Middle frontal gyrus (tissue), 1 donor: ENCODE measurements around the gene RCOR3.

ENCODE experiments used
- DNase-seq: peaks from one replicate; pipeline ENCODE4 v3.0.0-alpha.2; 2015; ENCODE audit warnings: low spot score; ENCODE audit errors: extremely low spot score

RCOR3 gene

DNA sequence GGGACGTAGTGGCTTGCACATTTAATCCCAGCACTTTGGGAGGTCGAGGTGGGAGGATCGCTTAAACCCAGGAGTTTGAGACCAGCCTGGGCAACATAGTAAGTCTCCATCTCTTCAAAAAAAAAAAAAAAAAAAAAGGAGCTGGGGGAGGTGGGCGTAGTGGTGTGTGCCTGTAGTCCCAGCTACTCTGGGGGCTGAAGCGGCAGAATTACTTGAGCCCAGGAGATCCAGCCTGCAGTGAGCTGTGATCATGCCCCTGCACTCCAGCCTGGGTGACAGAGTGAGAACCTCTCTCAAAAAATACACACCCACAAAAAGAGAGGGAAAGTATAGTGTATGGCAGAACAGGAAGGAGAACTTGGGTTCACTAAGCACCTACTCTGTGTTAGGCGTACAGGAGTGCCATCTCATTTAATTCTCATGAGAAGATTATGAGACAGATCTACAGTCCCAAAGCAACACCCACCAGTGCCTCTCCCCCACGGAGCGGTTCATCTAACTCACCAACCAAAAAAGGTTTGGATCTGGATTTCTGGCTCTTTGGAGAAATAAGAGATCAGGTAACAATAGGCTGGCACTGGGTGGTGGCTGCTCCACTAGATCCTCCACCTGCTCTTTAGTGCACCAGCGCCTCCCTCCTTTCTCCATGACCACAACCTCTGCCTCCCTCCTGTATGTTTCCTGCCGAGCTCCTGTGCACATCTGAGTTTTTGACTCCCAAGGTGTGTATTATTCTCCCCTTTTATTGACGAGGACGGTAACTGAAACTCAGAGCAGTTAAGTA, 66.0 kb downstream of the RCOR3 start:
- DNase-seq, result no peak

DNA sequence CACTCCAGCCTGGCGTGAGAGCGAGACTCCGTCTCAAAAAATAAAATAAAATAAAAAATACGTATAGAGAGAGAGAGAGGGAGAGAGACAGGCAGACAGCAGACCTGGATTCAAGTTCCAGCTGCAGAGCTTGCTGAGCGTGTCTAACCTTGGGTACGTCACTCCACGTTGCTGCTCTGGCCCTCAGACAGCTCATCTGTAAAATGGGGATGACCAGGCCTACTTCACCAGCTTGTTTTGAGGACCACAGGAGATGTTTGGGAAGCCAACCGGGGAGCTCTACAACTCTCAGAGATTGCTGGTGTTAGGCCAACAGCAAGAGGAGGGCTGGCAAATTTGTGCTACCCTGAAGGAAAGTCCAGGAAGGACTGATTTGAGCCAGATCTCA, 67.0 kb downstream of the RCOR3 start:
- DNase-seq, result no peak

DNA sequence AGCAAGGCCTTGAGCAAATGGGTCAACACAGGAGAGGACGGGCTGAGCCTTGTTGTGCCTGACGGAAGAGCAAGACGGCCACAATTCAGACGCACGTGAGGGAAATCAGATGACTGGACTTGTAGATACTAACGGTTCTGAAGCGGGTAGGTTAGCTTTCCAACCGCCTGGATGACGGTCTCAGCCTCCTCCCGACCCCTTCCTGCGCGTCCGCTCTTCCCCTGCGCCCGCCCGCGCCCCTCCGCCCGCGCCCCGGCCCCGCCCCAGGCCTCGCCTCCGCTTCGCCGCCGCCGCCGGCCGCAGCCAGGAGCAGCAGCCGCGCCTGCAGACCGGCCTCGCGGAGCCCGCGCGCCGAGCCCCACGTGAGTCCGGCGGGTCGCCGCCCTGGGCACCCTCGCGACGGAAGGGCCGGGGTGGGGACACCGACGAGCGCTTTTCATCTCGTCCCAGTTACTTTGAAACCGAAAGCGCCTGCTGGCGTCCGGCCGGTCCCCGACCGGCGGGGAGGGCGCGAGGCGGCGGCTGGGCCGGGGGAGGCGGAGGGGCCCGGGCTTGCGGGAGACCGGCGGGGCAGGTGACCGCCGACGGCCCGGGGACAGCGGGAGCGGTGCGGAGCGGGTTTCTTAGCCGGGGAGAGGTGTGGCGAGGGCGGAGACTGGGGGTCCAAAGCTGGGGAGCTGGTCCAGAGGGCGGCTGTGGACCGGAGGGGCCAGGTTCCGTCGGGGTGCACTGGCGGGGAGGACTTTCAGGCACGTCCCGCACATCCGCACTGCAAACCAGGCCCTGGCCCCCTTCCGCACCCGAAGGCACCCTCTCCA, 67.6 kb downstream of the RCOR3 start, which contains the start of gene TRAF5:
Gene TRAF5 (plus strand): TSS at position 306 of the 818 bp plus-strand sequence. CDS start 26,407 bp downstream, outside the sequence.
- DNase-seq, result no peak

DNA sequence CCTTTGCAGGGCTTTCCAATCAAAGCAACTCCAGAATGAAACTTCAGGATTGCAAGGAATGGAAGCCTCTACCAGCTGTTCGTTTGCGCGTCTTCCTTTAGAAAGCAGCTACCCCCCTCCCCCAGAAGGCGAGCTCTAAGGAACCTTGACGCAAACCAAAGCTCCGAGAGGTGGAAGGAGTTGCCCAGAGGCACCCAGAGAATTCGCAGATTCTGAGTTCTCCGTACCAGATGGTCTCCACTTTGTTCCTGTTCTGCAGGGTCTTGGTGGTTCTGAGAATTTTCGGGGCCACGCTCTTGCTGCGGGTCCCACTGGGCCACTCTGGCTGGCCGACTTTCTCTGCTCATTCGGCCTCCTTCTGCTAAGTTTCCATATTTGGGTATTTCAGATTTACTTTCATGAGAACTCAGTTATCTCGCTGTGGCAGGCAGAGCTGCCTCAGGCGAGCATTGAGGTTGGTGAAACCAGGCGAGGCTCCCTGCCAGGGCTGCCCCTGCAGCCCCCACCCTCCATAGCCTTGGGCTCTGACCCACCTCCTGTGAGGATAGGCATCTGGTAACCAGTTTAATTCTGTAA, 68.3 kb downstream of the RCOR3 start:
- DNase-seq, result no peak

DNA sequence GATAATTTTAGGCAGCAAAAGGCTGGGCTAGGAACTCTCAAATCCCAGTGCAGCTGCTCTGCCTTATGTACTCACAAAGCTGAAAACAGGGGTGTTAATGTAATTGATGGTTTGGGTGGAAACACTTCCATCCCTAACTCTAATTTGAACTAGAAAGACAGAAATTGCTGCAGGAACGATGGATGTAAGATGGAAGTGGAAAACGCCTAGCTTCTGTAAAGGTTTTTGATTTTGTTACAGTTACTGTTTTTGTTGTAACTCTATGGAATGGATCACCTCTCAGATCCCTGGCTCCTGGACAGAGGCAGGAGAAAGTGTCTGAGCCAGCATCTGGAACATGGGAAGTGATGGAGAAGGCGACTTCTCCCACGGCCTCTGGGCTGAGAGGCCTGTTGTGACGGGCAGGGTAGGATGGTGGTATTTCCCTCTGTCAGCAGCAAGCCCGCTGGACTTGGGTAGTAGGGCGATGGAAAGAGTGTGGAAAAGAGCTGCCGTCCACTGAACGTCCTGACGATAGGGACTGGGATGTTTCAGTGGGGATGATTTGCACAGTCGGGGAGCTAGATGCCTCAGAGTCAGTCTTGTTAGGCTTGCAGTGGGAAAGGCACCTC, 69.0 kb downstream of the RCOR3 start:
- no peak for DNase-seq

DNA sequence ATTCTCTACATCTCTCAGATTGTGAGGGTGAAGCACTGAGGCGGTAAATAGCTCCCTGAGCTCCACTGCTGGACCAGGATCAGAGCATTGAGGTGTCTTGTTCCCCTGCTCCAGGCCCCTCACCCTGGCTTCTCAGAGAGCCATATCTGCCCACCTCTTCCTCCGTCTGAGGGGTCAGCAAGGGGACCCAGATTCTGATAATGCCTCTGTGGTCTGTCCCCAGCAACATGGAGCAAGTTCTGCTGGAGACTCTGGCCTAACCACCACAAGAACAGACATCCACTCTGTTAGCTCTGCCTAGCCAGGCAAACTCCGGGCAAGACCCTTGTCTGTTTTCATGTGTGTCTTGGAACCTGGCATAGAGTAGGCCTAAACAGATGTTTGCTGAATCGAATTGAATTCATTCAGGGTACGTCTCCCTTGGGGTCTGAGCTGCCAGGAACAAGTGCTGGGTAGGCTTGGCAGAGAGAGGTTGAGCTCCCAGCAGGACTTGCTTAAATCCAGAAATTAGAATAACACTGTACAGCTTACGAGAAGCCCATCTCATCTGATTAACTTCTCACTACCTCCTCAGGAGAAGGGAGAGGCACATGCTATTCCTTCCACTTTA, 69.8 kb downstream of the RCOR3 start:
- no peak for DNase-seq

DNA sequence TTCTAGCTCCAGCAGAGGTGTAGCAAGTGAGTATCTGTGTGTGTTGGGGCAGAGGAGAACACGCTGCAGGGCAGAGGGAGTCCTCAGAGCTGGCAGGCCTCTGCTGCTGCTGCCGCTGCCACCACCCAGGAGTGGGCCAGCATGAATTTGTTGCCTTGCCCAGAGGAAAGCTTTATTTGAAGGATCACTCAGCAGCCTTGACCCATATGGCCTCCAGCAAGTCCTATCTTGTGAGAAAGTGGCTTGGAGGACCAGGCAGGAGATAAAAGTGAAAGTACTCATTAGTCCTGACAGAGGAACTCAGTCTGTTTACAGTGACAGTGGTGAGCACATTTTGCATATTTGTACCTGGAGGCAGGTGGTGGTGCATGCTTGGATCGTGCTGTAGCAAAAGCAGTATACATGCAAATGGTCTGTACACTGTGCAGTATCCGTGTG, 70.6 kb downstream of the RCOR3 start:
- no peak for DNase-seq

DNA sequence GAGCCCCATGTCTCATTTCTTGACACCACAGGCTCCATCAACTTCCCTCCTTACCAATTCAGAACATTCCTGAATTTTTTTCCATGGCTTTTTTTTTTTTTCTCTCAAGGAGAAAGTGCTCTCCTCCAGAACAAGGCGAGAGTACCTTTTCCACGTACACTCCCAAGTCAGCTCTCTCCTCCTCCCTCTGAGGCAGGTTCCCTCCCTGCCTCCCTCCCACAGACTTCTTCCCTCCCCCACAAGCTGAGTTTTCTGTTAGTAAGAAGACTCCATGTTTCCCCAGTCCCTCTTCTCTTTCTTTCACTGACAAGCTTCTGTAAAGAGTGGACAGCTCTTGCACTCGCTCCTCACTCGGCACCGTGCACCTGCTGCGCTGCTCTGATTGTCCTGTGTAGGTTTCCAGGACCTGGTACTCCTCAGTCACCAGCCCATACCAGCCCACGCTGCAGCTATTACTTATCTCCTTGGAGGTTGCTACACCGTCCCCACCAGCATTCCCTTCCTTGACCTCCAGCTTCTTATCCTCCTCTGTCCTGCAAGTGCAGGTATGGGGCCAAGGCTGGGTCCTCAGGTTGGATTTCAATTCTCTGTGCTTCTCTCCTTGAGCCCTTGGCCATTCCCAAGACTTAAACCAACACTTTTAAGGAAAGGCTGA, 71.2 kb downstream of the RCOR3 start:
- DNase-seq, result no peak

DNA sequence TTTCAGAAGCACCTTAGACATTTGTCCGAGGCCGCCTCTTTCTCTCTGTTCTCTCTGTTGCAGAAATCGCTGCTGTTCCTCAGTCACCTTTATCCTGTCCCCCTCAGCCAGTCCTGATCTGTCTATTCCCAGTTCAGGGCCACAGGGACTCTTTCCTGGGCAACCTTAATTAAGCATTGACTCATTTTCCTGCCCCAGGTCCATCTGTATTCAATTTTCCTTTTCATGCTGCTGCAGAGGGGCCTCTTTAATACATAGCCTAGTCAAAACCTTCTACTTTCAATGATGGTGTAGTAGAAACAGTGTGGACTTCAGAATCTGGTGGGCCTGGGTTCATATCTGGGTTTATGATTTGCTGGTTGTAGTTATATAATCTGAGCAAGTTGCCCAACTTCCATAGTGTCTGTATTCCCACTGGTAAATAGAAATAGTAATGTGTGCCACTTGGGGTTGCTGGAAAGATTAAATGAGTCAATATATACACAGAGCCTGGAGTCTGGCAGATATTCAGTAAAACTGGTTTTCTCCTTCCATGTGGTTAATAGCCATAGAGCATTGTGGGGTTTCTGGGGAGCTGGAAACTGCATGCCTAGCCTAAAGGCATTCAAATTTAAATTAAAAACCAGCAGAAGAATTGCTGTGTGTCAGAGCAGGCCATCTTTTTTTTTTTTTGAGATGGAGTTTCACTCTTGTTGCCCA, 72.0 kb downstream of the RCOR3 start:
- DNase-seq, result no peak

DNA sequence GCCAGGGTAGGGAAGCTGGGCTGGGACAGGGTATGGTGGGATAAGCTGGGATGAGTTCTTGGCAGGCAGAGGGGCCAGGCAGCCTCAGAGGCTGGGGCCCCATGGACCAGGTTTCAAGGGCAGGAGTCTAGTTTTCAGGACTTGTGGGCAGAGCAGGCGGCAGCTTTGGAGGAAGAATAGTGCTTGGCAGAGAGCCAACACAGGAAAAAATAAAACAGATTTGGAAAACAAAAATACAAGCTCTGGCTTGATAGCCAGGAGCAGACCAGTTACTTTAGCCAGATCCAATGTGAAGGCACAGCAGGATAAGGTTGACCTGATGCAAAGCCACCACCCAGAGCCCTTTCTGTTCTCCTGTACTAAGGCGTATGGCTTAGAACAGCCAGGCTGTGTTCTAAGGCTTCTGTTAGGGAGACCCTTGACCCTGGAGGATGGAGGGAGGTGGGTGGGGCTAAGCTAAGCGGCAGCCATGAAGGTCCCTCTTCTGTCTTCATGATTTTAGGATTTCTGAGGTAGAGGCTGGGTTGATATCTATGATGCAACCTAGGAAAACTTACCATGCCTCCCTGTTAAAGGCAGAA, 73.0 kb downstream of the RCOR3 start:
- DNase-seq, result no peak

DNA sequence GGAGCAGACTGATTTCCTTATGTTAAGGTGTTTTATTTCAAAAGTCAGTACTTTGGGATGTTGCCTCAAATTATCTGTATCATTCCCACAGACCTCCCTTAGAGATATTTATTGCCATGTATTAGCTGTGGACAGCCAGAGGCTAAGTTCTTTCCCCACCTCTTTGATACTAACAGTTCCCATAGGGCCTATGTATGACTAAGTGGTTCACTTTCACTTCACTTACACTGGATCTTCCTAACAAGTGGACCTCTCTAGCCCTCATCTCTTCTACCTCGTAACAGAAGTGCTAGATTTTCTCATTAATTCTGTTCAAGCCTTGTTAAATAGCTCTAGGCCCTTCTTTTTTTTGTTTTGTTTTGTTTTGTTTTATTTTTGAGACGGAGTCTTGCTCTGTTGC, 73.7 kb downstream of the RCOR3 start:
- DNase-seq, result no peak

DNA sequence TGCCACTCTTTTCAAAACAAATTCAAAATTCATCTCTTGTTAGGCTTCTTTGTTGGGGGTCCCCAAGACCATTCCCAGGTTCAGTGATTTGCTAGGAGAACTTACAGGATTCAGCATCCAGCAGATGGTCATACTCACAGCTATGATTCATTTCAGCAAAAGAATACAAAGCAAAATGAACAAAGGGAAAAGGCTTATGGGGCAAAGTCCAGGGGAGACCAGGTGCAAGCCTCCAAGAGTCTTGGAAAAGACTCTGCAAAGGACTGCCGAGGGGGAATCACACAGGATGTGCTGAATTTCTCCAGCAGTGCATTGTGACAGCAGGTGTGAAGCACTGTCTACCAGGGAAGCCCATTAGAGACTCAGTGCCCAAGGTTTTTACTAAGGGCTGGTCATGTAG, 74.7 kb downstream of the RCOR3 start:
- DNase-seq, result no peak

DNA sequence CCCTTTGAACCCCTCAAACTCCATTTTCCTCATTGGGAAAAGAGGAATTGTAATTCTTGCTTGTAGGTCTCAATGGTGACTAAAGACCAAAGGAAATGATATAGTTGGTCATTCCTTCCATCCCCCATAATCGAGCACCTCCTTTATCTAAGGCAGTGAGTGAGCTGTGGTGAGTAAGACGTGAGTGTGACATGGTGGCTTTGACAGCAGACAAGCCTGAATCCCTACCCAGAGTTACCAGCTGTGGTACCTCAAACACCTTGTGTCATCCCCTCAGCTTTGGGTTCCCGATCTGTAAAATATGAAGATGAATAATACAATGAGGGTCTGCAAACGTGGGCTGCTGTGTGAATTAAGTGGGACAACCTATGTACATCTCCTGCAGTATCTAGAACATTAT, 75.8 kb downstream of the RCOR3 start:
- DNase-seq, result no peak

DNA sequence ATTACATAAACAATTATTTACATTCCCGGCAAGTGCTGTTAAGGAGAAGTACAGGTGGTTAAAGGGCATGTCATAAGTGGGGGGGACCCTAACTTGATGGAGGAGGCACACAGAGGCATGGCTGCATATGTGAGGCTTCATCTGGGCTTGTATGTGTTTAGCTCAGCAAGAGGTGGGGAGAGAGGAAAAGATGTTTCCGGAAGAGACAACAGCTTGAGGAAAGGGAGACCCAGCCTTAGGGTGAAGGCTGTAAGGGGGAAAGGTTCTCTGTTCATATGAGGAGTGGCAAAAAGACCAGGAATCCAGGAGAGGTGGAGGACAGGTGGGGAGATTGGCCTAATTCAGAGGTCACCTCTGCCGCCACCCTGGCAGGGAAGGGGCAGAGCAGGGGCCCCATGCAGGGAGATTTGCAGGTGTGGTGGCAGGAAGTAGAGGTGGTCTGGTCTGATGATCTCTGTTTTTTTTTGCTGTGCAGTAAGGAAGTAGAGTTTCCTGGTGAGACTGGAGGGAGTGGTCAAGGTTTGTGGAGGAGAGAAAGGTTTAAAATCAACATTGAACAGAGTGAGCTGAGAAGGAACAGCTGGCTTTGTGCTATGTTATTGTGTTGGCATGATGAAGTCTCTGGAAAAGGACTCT, 76.5 kb downstream of the RCOR3 start:
- DNase-seq, result no peak

DNA sequence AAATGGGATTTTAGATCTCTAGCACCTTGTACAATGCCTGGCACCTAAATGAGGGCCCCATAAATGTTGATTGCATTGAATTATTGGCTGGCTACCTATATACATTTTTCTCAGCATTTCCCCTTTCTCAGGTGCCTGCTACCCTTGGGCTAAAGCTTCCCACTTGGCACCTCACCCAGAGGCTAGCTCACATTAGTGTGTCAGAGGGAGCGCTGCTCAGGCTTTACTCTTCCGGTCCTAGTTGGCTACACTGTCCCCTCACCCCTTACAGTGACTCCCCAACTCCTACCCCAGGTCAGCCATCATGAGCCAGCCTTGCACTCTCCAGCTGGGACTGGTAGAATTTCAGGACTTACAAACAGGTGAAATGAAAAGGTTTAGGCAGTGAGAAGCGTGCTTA, 77.0 kb downstream of the RCOR3 start:
- DNase-seq, result no peak

DNA sequence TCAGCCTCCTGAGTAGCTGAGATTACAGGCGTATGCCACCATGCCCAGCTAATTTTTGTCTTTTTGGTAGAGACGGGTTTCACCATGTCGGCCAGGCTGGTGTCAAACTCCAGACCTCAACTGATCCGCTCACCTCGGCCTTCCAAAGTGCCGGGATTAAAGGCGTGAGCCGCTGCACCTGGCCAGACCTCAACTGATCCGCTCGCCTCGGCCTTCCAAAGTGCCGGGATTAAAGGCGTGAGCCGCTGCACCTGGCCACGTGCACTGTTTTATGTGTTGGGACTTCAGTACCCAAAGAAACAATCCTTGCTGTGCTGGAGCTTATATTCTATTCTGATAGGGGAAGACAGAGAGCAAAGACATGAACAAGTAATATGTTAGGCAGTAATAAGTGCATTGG, 77.6 kb downstream of the RCOR3 start:
- no peak for DNase-seq

DNA sequence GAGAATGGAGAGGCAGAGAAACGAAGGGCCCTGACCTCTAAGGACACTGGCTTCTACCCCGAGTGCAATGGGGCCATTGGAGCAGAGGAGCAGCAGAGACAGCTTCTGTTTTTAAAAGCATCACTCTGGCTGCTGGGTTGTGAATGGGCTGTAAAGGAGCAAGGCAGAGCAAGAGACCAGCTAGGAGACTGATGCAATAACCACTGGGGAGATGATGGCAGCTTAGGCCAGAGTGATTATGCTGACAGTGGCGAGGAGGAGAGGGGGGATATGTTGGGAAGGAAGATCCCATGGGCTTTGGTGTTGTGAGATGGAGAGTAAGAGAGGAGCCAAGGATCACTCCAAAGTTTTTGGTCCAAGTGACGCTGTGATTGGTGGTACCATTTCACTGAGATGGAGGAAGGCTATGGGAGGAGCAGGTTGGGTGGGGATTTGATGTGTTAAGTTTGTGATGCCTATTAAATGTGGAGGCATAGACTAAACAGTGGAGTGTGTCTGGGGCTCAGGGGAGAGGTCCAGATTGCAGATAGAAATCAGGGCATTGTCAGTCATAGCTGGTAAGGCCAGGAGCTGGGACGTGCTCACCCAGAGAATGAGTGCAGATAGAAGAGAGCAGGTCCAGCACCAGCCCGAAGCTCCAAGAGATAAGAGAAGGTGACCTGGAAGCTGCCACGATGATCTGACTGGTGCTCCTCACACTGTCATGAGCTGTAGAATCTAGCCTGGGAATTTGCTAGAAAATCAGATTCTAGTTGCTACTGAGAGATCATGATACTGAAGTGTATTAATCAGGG, 78.5 kb downstream of the RCOR3 start:
- DNase-seq, result no peak

DNA sequence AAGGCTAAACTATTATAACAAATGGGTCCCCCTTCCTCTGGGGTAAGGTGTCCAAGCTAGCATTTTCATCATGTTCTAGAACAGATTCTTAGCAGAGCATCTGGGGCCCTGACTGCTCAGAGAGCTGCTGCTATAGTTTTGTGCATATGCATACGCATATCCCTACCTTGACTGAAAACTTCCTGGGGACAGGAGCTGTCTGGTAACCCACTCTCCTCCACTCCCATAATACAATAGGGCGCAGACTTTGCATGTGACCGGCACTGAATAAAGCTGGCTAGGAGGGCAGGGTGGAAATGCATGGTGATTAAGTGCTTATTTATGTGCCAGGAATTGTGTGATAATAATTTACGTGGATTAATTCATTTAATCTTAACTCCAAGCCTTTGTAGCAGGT, 79.1 kb downstream of the RCOR3 start:
- DNase-seq, result no peak

DNA sequence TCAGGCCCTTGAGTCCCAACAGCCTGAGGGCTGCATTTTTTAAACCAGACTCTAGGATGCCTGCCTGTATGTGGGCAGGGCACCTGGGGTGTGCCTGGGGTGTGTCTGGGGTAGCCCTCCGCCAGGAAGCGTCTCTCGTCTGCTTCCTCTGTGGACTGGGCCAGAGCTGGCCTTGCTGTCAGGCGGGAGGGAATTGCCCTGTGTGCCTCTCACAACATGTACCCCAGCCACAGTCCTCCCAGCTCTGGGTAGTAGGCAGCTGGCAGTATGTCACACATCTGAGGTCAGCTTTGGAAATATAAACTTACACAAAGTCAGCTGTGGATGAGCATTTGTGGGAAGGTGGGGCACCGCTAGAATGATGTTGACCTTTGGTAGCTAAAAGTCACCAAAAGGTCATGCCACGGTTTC, 80.5 kb downstream of the RCOR3 start:
- no peak for DNase-seq
